Neural cell (in vitro differentiated cells): Measurements from ENCODE around the gene A4GALT. TPM values are rescaled to one million over a fixed set of nuclear protein-coding genes. Genes with fewer than 3 reads are reported as not detected.

ENCODE experiments used
- H2AFZ ChIP-seq: fragments of 200-600, 300-800 bp; sonication (generic), shearing (Covaris generic); 2 replicates; pipeline ENCODE4 v1.6.0; 2014; ENCODE audit warnings: low read depth, mild to moderate bottlenecking, antibody characterized with exemption, low read length, moderate library complexity
- H3F3A ChIP-seq: fragments of 200-600 bp; shearing (Covaris generic); 2 replicates; pipeline ENCODE4 v1.6.1; 2016; ENCODE audit warnings: mild to moderate bottlenecking, moderate library complexity, mixed read lengths, antibody characterized with exemption, low read length; ENCODE audit not compliant: insufficient read depth, poor library complexity, severe bottlenecking
- H3K27ac ChIP-seq: fragments of 200-600, 300-800 bp; sonication (generic), shearing (Covaris generic); 2 replicates; pipeline ENCODE4 v1.5.1; 2014; ENCODE audit warnings: mild to moderate bottlenecking, low read length, moderate library complexity
- H3K27me3 ChIP-seq: fragments of 300-800, 200-600 bp; sonication (generic), shearing (Covaris generic); 2 replicates; pipeline ENCODE4 v1.6.0; 2014; ENCODE audit warnings: mild to moderate bottlenecking, low read depth, low read length, moderate library complexity; ENCODE audit not compliant: insufficient read depth
- H3K36me3 ChIP-seq: fragments of 300-800, 200-600 bp; sonication (generic), shearing (Covaris generic); 2 replicates; pipeline ENCODE4 v1.5.1; 2014; ENCODE audit warnings: mild to moderate bottlenecking, antibody characterized with exemption, low read length, moderate library complexity; ENCODE audit not compliant: insufficient read depth
- H3K4me2 ChIP-seq: fragments of 300-800, 200-600 bp; sonication (generic), shearing (Covaris generic); 2 replicates; pipeline ENCODE4 v1.6.0; 2014; ENCODE audit warnings: mild to moderate bottlenecking, low read length
- H3K4me3 ChIP-seq: fragments of 300-800, 200-600 bp; sonication (generic), shearing (Covaris generic); 2 replicates; pipeline ENCODE4 v1.5.1; 2014; ENCODE audit warnings: mild to moderate bottlenecking, low read length, moderate library complexity
- H3K79me2 ChIP-seq: fragments of 200-600 bp; shearing (Covaris generic); replicated peaks from 2 replicates; pipeline ENCODE4 v1.6.0; 2014; ENCODE audit warnings: mild to moderate bottlenecking, low read length, moderate library complexity; ENCODE audit not compliant: insufficient read depth
- H3K9ac ChIP-seq: fragments of 300-800, 200-600 bp; sonication (generic), shearing (Covaris generic); 2 replicates; pipeline ENCODE4 v1.6.1; 2016; ENCODE audit warnings: mild to moderate bottlenecking, low read length, mixed read lengths
- H3K9me2 ChIP-seq: fragments of 200-600 bp; shearing (Covaris generic); 2 replicates; pipeline ENCODE4 v1.6.1; 2016; ENCODE audit warnings: mild to moderate bottlenecking, low read length, mixed read lengths; ENCODE audit not compliant: insufficient read depth
- H3K9me3 ChIP-seq: fragments of 200-600, 300-800 bp; sonication (generic), shearing (Covaris generic); 2 replicates; pipeline ENCODE4 v1.6.1; 2016; ENCODE audit warnings: mild to moderate bottlenecking, mixed run types, low read length, moderate library complexity, mixed read lengths
- H4K20me1 ChIP-seq: fragments of 200-600 bp; shearing (Covaris generic); 2 replicates; pipeline ENCODE4 v1.6.1; 2016; ENCODE audit warnings: mild to moderate bottlenecking, mixed run types; ENCODE audit not compliant: insufficient read depth
- CTCF ChIP-seq: fragments of 450-650 bp; IDR thresholded peaks from 2 replicates; pipeline ENCODE4 v1.5.1; 2014; ENCODE audit warnings: antibody characterized with exemption, mild to moderate bottlenecking, moderate library complexity; ENCODE audit not compliant: poor library complexity, severe bottlenecking
- EP300 ChIP-seq: fragments of 450-650 bp; conservative IDR thresholded peaks from 2 replicates; pipeline ENCODE4 v1.6.1; 2014; ENCODE audit warnings: antibody characterized with exemption, mild to moderate bottlenecking, moderate library complexity; ENCODE audit not compliant: poor library complexity, severe bottlenecking
- EZH2 ChIP-seq: fragments of 200-600, 300-800 bp; shearing (Covaris generic), sonication (generic); IDR thresholded peaks from 2 replicates; pipeline ENCODE4 v1.6.1; 2014; ENCODE audit warnings: antibody characterized with exemption, low read length, borderline replicate concordance, mild to moderate bottlenecking; ENCODE audit not compliant: insufficient read depth, poor library complexity, severe bottlenecking
- MXI1 ChIP-seq: fragments of 450-650 bp; conservative IDR thresholded peaks from 2 replicates; pipeline ENCODE4 v1.6.1; 2014; ENCODE audit warnings: antibody characterized with exemption, mild to moderate bottlenecking; ENCODE audit not compliant: poor library complexity, severe bottlenecking
- POLR2AphosphoS5 ChIP-seq: IDR thresholded peaks from 2 replicates; pipeline ENCODE4 v1.6.1; 2012
- RAD21 ChIP-seq: fragments of 450-650 bp; conservative IDR thresholded peaks from 2 replicates; pipeline ENCODE4 v1.6.1; 2014; ENCODE audit warnings: antibody characterized with exemption, mild to moderate bottlenecking, moderate library complexity
- REST ChIP-seq: IDR thresholded peaks from 2 replicates; pipeline ENCODE4 v1.6.1; 2012; ENCODE audit warnings: borderline replicate concordance
- SMC3 ChIP-seq: fragments of 450-650 bp; conservative IDR thresholded peaks from 2 replicates; pipeline ENCODE4 v1.6.1; 2014; ENCODE audit warnings: antibody characterized with exemption, mild to moderate bottlenecking, moderate library complexity; ENCODE audit not compliant: poor library complexity
- TAF1 ChIP-seq: IDR thresholded peaks from 2 replicates; pipeline ENCODE4 v1.6.1; 2012; ENCODE audit warnings: low read depth
- polyA plus RNA-seq: library from polyadenylated mRNA; depleted of rRNA; stranded (reverse); fragments of >200 nt; gene quantifications from 2 replicates; pipeline ENCODE4 v1.2.3, GENCODE V29; 2014

A4GALT gene
- polyA plus RNA-seq, 1 donor from 2014 or later, result not detected

- peaks cover 24% of the 10 kb centered on the region for H3K79me2 ChIP-seq
- no peaks in the 10 kb centered on the region for H3K36me3 ChIP-seq
- H3K9ac ChIP-seq, result peak overlapping the region; percentile 96
- no peaks in the 10 kb centered on the region for H3K27me3 ChIP-seq
- H3K9me2 ChIP-seq, result no peaks in the 10 kb centered on the region
- peak overlapping the region; percentile 92 for H3K4me3 ChIP-seq
- H2AFZ ChIP-seq, result peak overlapping the region; percentile 97
- no peaks in the 10 kb centered on the region for H4K20me1 ChIP-seq
- H3K4me2 ChIP-seq, result peak overlapping the region; percentile 95
- H3K27ac ChIP-seq, result peak overlapping the region; percentile 74
- H3F3A ChIP-seq, result no peaks in the 10 kb centered on the region
- no peaks in the 10 kb centered on the region for H3K9me3 ChIP-seq
- TF ChIP-seq EP300 (peak; percentile 30), POLR2AphosphoS5 (peak; percentile 73), TAF1 (no peak), CTCF (no peak), REST (peak; percentile 58), MXI1 (peak; percentile 69), EZH2 (no peak), RAD21 (no peak), SMC3 (no peak)
Measured at GRCh38 chr22:42648368-42649245, 72.1 kb downstream of the A4GALT start.

GRCh38 chr22:42648017-42648367, 72.7 kb downstream of the A4GALT start:
- H3K36me3 ChIP-seq, result no peaks in the 10 kb centered on the region
- H3K9me2 ChIP-seq, result no peaks in the 10 kb centered on the region
- no peak overlapping the region for H2AFZ ChIP-seq
- no peaks in the 10 kb centered on the region for H3K9me3 ChIP-seq
- H3K9ac ChIP-seq, result peak overlapping the region; percentile 96
- H3K79me2 ChIP-seq, result peaks cover 24% of the 10 kb centered on the region
- TF ChIP-seq POLR2AphosphoS5 (no peak), TAF1 (no peak), CTCF (no peak)
- H3K4me3 ChIP-seq, result peak overlapping the region; percentile 92
- H4K20me1 ChIP-seq, result no peaks in the 10 kb centered on the region
- no peaks in the 10 kb centered on the region for H3F3A ChIP-seq
- peak overlapping the region; percentile 95 for H3K4me2 ChIP-seq
- H3K27ac ChIP-seq, result peak overlapping the region; percentile 74
- H3K27me3 ChIP-seq, result no peaks in the 10 kb centered on the region
